Superior temporal gyrus (tissue), 1 donor: ENCODE measurements around the gene DNAH11.
A peak's percentile ranks its signal among the peaks of the same experiment; 100 is the strongest.
"Not testable (repeated sequence)": the region's sequence is repeated elsewhere in the genome, so short reads cannot be mapped to it uniquely, and the experiment has no call there.

ENCODE experiments used
- DNase-seq: peaks from one replicate; pipeline ENCODE4 v3.0.0-alpha.2; 2016; ENCODE audit errors: extremely low spot score

DNAH11 gene

GRCh38 chr7:21707566-21707965, 164.7 kb downstream of the DNAH11 start:
- no peak for DNase-seq

- no peak for DNase-seq
These were observed 165.3 kb downstream of the DNAH11 start for GRCh38 chr7:21708096-21708495.

- no peak for DNase-seq
These were observed 174.5 kb downstream of the DNAH11 start for GRCh38 chr7:21717323-21717722.

DNA sequence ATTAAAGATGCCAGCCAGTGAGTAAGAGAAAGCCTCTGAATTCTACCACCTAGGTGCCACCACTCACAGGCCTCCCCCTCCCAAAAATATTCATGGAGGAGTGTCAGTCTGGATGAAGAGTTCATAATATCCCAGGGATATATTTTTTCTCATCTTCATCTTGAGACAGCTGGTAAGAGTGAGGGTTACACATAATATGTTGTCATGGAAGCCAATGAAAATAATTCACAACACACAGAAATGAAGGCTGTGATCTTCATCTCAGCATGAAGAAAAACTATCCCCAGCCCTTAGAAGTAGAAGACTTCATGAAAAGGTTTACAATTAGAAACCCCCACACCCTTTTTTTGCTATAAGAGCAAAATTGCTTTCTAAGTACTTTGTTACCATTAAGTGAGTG, 175.6 kb downstream of the DNAH11 start:
- no peak for DNase-seq

DNA sequence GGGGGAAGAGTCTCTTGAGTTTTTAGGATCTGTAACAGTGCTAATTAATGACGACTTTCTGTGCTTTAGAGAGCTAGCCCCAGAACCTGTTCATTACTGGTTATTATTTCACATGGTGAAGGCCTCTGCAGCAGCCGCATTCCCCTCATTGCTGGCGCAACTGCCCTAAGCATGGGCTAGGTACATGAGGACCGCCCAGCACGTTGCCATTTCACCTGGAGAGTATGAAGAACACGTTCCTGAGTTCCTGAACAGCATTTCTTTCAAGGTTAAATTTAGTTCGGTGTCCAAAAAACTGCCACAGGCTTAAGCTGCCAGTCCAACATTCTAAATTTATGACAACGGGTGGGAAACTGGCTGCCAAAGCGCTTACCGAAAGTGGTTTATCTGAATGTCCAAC, 177.0 kb downstream of the DNAH11 start:
- DNase-seq: no peak

DNA sequence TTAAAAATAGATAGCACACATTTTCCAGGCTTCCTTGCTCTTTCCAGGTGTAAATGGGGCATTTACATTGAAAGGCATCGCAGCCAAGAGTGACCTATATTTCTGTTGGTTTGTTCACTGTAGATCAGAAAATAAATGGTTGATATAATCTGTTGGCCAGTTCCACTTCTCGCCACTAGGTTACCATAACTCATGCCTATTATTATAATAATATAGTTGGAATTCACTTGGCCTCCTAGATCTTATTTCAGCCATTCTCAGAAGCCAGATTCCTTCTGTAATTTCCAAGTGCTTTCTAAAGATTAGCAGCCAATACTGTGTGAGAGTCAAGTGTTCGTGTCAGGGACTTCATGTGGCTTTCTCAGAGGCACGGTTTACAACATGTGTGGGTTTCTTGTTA, 179.5 kb downstream of the DNAH11 start:
- DNase-seq: no peak

- DNase-seq: no peak
These were observed 181.7 kb downstream of the DNAH11 start for GRCh38 chr7:21724562-21724961.

DNA sequence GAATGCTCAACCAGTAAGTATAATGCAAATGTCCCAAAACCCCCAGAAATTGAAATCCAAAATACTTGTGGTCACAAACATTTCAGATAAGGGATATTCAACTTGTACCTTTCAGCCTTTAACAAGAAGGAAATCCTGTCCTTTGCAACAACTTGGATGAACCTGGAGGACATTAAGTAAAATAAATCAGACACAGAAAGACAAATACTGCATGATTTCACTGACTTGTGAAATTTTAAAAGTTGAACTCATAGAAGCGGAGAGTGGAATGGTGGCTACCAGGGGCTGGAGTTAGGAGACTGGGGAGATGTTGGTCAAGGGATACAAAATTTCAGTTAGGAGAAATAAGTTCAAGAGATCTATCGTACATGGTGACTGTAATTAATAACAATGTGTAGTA, 187.6 kb downstream of the DNAH11 start:
- no peak for DNase-seq

DNA sequence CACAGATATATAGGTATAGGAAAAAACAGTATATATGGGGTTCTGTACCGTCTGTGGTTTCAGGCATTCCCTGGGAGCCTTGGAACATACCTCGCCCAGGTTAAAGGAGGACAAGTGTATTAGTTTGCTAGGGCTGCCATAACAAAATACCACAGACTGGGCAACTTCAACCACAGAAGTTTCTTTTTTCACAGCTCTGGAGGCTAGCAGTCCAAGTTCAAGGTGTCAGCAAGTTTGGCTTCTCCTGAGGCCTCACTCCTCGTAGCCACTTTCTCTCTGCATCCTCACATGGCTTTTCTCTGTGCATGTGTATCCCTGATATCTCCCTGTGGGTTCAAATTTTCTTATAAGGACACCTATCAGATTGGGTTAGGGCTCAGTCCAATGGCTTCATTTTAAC, 189.1 kb downstream of the DNAH11 start:
- DNase-seq: no peak

DNA sequence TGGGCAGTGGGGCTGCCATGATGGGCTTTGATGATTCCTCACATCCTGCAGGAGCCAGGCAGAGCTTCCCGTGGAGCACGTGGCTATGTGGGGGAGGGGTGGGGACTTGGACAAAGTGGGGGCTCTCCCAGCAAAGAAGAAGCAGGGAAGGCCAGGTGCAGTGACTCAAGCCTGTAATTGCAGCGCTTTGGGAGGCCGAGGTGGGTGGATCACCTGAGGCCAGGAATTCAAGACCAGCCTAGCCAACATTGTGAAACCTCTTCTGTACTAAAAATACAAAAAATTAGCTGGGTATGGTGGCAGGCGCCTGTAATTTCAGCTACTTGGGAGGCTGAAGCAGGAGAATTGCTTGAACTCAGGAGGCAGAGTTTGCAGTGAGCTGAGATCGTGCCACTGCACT, 190.1 kb downstream of the DNAH11 start:
- DNase-seq: not testable (repeated sequence)

- DNase-seq: no peak
These were observed 191.0 kb downstream of the DNAH11 start for GRCh38 chr7:21733837-21734236.

DNA sequence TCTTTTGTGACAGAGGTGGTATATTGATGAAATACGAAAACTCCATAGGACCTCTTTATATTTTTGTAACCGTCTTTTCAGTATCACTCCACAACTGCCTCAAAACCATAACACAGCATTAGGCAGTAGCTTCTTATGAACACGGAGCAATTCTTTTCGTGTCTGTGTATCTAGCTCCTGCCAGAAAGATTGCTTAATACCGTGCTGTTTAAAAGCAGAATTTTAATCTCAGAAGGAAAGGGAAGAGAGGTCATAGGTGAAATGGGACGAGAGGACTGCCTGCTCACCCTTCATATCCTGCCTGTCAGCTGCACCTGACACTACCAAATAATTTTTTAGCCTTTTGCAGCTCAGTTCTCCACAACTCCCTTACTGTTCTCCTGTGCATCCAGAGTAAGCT, 200.7 kb downstream of the DNAH11 start:
- DNase-seq: no peak

DNA sequence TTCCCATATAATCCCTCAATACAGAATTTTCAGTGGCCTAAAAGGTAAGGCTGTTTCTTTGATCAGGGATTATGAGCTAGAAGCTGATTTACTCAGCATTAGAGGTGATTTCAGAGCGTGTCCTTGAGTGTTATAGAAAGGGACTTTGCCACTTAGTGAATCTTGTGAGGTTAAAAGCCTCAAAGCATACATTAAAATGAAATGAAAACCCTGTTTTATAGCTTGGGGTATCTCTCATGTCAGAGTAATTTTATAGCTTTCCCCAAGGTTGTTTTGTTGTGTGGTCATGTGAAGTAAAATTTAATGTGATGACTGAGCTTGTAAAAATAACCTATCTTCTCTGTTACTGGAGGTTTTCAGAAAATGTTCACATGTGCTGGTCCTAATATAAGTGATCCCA, 204.1 kb downstream of the DNAH11 start:
- DNase-seq: no peak

- DNase-seq: no peak
These were observed 205.0 kb downstream of the DNAH11 start for GRCh38 chr7:21747806-21748205.

GRCh38 chr7:21749378-21749777, 206.5 kb downstream of the DNAH11 start:
- DNase-seq: no peak

DNA sequence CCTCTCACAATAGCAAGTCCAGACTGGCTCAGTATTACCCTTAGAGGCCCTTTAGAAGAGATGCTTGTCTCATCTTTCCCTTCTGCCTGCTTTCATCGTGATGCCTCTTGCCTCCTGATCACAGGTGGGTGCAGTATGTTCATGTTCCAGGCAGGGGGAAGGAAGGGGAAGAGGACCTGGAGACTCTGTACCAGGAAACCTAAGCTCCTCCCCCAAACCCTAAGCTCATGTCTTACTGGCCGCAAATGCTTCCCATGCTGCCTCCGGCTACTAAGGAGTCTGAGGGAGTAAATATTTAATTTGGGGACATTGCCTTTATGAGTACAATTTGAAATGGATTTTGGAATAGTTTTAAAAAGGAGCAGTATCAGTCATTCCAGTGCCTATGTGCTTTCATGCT, 210.2 kb downstream of the DNAH11 start:
- DNase-seq: no peak

DNA sequence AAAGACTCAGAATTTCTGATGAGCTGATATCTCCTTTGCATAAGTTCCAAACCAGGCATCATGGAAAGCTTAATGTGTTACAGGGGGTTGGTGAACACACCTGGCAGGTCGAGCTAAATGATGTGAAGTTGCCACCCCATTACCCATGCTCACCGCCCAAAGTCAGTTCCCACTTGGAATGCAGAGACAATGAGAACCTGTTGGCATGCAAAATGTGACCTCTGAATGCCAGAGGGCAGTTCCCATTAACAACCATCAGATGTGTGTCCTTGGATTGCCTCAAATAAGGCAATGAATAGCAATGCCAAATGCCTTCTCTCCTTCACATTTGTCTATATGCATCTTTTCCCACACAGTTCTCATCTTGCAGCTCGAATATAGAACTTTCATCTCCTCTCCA, 212.1 kb downstream of the DNAH11 start:
- no peak for DNase-seq

GRCh38 chr7:21757537-21758282, 214.9 kb downstream of the DNAH11 start:
- no peak for DNase-seq

DNA sequence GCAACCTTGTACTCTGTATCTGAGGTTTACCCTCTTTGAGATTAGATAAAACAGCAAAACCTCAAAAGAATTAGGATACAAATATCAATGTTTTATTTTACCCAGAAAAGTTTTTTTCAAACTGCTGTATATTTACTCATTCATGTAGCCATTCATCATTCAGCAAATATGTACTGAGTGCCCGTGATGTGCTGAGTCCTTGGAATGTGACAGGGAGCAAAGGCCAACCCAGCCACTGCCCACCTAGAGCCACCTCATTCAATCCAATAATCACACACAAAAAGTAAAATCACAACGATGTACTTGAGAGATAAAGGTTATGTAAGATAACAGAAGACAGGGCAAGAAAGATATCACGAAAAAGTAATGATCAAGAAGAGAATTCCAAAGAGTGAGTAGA, 215.4 kb downstream of the DNAH11 start:
- no peak for DNase-seq

DNA sequence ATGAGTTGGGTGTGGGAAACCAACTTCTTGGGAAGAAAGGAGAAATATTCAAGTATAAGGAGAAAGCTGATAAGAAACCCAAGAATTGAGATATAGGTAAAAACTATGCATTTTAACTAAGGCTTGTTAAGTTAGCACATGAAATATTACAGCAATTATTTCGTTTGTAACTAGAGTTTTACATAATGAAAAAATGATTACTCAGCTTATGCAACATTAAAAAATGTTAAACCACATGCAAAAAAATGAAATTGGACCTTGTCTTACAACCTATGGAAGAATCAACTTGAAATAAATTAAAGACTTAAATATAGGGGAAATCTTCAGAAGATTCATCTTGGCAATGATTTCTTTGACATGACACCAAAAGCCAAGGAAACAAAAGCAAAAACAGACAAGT, 219.6 kb downstream of the DNAH11 start:
- no peak for DNase-seq

- no peak for DNase-seq
These were observed 221.0 kb downstream of the DNAH11 start for GRCh38 chr7:21763818-21764217.

DNA sequence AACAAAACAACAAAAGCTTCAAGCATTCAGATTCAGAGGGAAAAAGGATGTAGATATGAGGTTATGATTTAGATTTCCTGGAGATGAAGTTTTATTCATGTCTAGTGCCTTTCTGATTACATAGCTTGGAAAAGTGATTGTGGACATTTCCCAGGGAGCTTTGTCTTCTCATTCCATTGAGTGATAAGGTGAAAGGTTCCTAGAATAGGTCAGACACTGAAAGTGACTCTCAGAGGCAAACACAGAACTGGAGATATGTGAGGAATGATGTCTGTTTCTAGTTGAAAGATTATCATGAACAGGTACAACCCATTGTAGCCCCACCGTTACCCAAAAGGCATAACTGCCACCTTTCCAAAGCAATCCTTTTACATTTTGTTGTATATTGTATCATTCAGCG, 223.4 kb downstream of the DNAH11 start:
- no peak for DNase-seq

DNA sequence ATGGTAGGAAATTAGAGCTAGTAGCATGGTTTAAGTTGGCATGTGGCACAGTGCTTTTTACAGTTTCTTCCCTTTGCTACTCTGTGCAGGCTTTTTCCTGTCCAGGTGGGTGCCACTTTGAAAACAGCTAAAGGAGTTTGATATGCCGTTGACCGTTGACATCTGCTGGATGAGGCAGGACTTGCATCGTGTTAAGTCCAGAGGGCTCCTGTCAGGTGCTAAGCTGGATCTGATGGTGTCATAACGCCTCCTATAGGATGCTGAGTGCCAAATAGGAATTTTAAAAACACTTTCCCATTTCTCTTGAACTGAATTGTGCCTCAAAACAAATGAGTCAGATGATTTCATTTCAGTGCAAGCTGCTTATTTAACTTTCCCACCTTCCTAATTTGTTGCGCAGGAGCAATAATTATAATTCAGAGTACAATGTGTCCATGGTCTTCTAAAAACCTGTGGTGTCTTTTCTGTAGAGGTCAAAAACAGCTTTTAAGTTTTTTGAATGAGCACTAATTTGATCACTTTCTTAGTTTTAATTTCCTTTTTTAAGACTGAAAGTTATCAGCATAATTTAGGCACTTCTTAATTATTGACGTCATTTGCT, 224.6 kb downstream of the DNAH11 start:
- DNase-seq: peak; percentile 66

DNA sequence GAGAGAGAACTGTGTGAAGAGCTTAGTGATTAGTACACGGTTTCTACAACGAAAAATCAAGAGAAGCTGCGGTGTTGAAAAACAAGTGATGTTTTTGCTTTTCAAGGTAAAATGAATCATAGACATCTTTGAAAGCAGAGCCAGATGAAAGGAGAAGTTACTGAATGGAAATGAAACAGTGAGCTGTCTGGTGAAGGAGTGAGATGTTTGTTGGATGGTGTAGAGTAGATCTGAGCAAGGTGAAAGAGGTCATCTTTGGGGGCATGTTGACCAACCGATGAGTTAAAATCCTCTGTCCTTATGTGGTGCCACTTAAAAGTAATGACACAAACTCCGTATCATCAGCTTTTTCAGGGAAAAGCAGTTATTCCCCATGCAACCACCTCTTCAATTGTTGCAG, 225.4 kb downstream of the DNAH11 start:
- DNase-seq: no peak
